Upper lobe of left lung (tissue), 6 donors: ENCODE data around the gene NPAS4. TPM values are rescaled to one million over a fixed set of nuclear protein-coding genes. Genes with fewer than 3 reads are reported as not detected.

Source experiments
- ATAC-seq, 2 donors: fragments of 200-7000 bp; cut with Tn5 transposase; one replicate each; pipeline ENCODE4 v1.9.1; 2022; ENCODE audit warnings: mild to moderate bottlenecking in 2 of 2, moderate library complexity in 2 of 2; ENCODE audit not compliant: low FRiP score in 2 of 2
- DNase-seq, 2 donors: peaks; one replicate each; pipeline ENCODE4 v3.0.0-alpha.2; 2019 to 2020
- H3K27ac ChIP-seq, 4 donors: fragments of 200-600 bp; sonication (generic); one replicate each; pipeline ENCODE4 v1.5.1; 2016 to 2019
- H3K27me3 ChIP-seq, 4 donors: fragments of 200-600 bp; sonication (generic); one replicate each; pipeline ENCODE4 v1.5.1; 2017 to 2019
- H3K36me3 ChIP-seq, 4 donors: fragments of 200-600 bp; sonication (generic); one replicate each; pipeline ENCODE4 v1.5.1; 2016 to 2019
- H3K4me1 ChIP-seq, 4 donors: fragments of 200-600 bp; sonication (generic); one replicate each; pipeline ENCODE4 v1.5.1; 2018 to 2019
- H3K4me3 ChIP-seq, 4 donors: fragments of 200-600 bp; sonication (generic); one replicate each; pipeline ENCODE4 v1.5.1; 2017 to 2019; ENCODE audit warnings: mild to moderate bottlenecking in 2 of 4, moderate library complexity in 1 of 4
- H3K9me3 ChIP-seq, 4 donors: fragments of 200-600 bp; sonication (generic); one replicate each; pipeline ENCODE4 v1.5.1; 2018 to 2019
- EP300 ChIP-seq, 4 donors: sonication (generic); formaldehyde crosslinking; IDR thresholded peaks; one replicate each; pipeline ENCODE4 v1.5.1; 2017; ENCODE audit warnings: antibody characterized with exemption in 4 of 4, control low read depth in 2 of 4
- POLR2A ChIP-seq, 4 donors: fragments of 450-650 bp; IDR thresholded peaks; one replicate each; pipeline ENCODE4 v1.5.1; 2016 to 2017; ENCODE audit warnings: antibody characterized with exemption in 4 of 4, mild to moderate bottlenecking in 2 of 4
- POLR2AphosphoS5 ChIP-seq, 2 donors: sonication (generic); formaldehyde crosslinking; IDR thresholded peaks; one replicate each; pipeline ENCODE4 v1.5.1; 2017; ENCODE audit warnings: antibody characterized with exemption in 2 of 2
- WGBS, 2 donors: methylation state at CpG; one replicate each; pipeline ENCODE4 v1.1.5; 2017 to 2018; 5-methylcytosine and 5-hydroxymethylcytosine counted together
- total RNA-seq, 6 donors: library from RNA; depleted of rRNA in 4 of 6; stranded (reverse); fragments of >200 nt in 4 of 6; gene quantifications; one replicate each; pipeline versions ENCODE4 v1.1.0 to v1.2.1, GENCODE V29; 2016 to 2021
- TF ChIP-seq, protein P1 (sequence below), 6 experiments: fragments of 450-650 bp in 4 of 6; fragments of 200-600 bp in 2 of 6; sonication (generic) in 2 of 6; IDR thresholded peaks; one replicate each; pipeline ENCODE4 v1.5.1; 2016 to 2019; ENCODE audit warnings: antibody characterized with exemption in 6 of 6
- donor health status: DM: no; HTN: no; CAD: no; lungs with moderate emphysema.
- donor health status: DM: no; HTN: yes; CAD: no; lungs with severe emphysema.

The NPAS4 gene
- total RNA-seq, 6 donors from 2014 or later: not detected

DNA sequence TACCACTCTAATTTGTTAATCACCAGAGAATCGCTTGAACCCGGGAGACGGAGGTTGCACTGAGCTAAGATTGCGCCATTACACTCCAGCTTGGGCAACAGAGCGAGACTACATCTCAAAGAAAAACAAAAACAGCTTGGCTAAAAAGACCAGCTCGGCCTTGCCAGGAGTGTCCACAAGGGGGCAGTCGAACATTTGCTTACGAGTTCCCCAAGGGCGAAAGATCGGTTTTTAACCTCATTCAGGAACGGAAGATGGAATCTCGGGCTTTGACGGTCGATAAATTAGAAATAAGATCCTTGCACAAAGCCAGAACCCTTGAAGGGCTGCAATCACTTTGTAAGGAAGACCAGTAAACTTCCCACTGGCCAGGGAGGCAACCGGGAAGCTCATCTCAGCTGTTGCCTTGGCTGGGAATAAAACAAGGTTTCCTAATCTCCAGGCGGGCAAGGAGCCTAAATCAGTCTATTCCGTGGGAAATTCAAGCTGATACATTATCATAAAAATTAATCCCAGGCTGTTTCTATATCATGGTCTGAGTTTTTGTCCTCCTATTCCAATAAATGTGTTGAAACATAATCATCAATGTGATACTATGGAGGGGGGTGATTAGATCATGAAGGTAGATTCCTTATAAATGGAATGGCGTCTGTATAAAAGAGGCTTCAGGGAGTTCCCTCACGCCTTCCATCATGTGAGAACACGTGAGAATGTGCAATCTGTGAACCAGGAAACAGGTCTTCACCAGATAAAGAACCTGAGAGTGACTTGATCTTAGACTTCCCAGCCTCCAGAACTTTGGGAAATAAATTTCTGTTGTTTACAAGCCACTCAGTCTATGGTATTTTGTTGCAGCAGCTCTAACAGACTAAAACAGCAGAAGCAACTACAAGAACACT is 34.4 kb upstream of the NPAS4 start:
- TF ChIP-seq POLR2AphosphoS5 (IDR thresholded peaks at IDR 0.05): no peak
- TF ChIP-seq, protein P1, sequence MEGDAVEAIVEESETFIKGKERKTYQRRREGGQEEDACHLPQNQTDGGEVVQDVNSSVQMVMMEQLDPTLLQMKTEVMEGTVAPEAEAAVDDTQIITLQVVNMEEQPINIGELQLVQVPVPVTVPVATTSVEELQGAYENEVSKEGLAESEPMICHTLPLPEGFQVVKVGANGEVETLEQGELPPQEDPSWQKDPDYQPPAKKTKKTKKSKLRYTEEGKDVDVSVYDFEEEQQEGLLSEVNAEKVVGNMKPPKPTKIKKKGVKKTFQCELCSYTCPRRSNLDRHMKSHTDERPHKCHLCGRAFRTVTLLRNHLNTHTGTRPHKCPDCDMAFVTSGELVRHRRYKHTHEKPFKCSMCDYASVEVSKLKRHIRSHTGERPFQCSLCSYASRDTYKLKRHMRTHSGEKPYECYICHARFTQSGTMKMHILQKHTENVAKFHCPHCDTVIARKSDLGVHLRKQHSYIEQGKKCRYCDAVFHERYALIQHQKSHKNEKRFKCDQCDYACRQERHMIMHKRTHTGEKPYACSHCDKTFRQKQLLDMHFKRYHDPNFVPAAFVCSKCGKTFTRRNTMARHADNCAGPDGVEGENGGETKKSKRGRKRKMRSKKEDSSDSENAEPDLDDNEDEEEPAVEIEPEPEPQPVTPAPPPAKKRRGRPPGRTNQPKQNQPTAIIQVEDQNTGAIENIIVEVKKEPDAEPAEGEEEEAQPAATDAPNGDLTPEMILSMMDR (IDR thresholded peaks at IDR 0.05): peak; percentile 78 to 88 (median 80)
- Histone ChIP-seq H3K4me3 (peak overlapping the region in 3 of 4 donors; percentile 5 to 35 (median 17)), H3K27ac (peak overlapping the region in 1 of 4 donors; percentile 8), H3K4me1 (peaks cover 3 to 12% (median 6%) of the 10 kb centered on the region in 4 donors), H3K27me3 (peaks cover 0 to 2% (median 0%) of the 10 kb centered on the region in 4 donors), H3K36me3 (no peaks in the 10 kb centered on the region), H3K9me3 (no peaks in the 10 kb centered on the region)
- WGBS, 2 donors: 6 to 8% methylated on average over 20 of the region's 20 CpGs
- ATAC-seq: peak; percentile 84 to 87
- DNase-seq: peak in 1 of 2 donors; percentile 86

DNA sequence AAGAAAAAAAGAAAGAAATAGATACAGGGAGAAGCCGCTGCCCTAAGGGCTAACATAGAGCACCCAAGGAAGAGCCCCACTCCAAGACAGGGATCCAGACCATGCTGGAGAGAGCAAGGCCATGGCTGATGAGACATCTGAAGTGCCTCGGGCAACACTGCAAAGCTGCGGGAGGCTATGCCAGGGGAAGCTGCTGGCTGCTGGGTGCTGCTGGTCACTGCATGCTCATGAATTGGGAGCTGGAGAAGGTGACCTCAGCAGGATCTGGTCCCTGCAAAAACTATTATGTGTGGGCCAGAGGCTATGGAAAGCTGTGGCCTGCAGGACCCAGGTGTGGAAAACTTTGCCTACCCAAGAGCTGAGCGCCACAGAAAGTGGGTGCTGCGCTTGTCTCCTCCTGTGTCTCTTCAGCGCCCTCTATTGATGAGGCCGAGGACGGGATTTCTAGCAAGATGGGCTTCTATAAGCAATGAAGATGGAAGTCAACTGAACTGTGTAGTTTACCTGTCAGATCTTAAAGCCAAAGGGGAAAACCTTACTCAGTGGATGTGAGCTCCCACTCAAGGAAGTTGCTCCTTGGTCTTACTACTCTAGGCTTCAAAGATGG is 32.0 kb upstream of the NPAS4 start:
- WGBS, 2 donors: 30 to 33% methylated on average over 8 of the region's 8 CpGs
- Histone ChIP-seq H3K4me1 (peaks cover 3 to 12% (median 6%) of the 10 kb centered on the region in 4 donors), H3K4me3 (no peak overlapping the region), H3K9me3 (no peaks in the 10 kb centered on the region), H3K27ac (no peak overlapping the region), H3K36me3 (no peaks in the 10 kb centered on the region), H3K27me3 (peaks cover 0 to 2% (median 0%) of the 10 kb centered on the region in 4 donors)
- DNase-seq (peak in 1 of 2 donors; percentile 73), ATAC-seq (peak; percentile 62 to 71)
- TF ChIP-seq, protein P1 (IDR thresholded peaks at IDR 0.05): peak; percentile 39 to 59 (median 55)
- no peak for TF ChIP-seq POLR2AphosphoS5 (IDR thresholded peaks at IDR 0.05)

DNA sequence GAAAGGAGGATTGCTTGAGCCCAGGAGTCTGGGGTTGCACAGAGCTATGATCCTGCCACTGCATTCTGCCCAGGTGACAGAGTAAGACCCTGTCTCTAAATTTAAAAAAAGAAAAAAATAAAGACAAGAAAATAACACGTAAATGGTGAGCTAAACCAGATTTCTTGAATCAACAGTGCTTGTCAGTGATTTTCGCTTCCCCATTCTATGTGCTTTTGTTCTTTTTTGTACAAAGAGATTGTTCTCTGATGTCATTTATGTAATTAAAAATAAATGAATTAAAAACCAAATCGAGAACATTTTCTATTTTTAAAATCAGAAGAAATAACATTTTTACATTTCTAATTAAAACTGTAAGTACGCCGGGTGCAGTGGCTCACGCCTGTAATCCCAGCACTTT is 29.5 kb upstream of the NPAS4 start:
- no peaks in the 10 kb centered on the region for H3K9me3 ChIP-seq
- WGBS, 2 donors: 69 to 81% methylated on average over 6 of the region's 6 CpGs
- TF ChIP-seq POLR2AphosphoS5 (IDR thresholded peaks at IDR 0.05) (no peak), POLR2A (IDR thresholded peaks at IDR 0.05) (no peak), EP300 (IDR thresholded peaks at IDR 0.05) (no peak)
- TF ChIP-seq, protein P1 (IDR thresholded peaks at IDR 0.05): no peak
- peaks cover 0 to 2% (median 0%) of the 10 kb centered on the region in 4 donors for H3K27me3 ChIP-seq
- H3K27ac ChIP-seq: no peak overlapping the region
- peaks cover 0 to 5% (median 2%) of the 10 kb centered on the region in 4 donors for H3K4me1 ChIP-seq
- DNase-seq (no peak), ATAC-seq (no peak)
- H3K4me3 ChIP-seq: no peak overlapping the region
- H3K36me3 ChIP-seq: no peaks in the 10 kb centered on the region

DNA sequence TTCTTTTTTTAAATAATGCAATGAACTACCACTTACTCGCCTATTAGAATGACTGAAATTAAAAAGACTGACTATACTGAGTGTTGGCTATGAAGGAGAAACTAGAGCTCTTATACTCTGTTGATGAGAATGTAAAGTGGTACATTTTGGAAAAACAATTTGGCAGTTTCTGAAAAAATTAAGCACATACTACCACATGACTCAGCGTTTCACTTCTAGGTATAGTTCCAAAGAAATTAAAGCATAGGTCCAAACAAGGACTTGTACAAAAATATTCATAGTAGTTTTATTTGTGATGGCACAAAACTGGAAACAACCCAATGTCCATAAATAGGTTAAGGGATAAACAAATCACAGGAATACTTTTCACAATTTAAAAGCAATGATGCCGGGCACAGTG is 26.9 kb upstream of the NPAS4 start:
- no peaks in the 10 kb centered on the region for H3K4me1 ChIP-seq
- peaks cover 0 to under 1% (median 0%) of the 10 kb centered on the region in 4 donors for H3K27me3 ChIP-seq
- WGBS, 2 donors: 74 to 78% methylated on average over 3 of the region's 3 CpGs
- no peak overlapping the region for H3K27ac ChIP-seq
- no peak overlapping the region for H3K4me3 ChIP-seq
- no peaks in the 10 kb centered on the region for H3K36me3 ChIP-seq
- DNase-seq: no peak
- no peaks in the 10 kb centered on the region for H3K9me3 ChIP-seq
- no peak for ATAC-seq
- no peak for TF ChIP-seq POLR2AphosphoS5 (IDR thresholded peaks at IDR 0.05)
- TF ChIP-seq, protein P1 (IDR thresholded peaks at IDR 0.05): no peak
- no peak for TF ChIP-seq EP300 (IDR thresholded peaks at IDR 0.05)
- TF ChIP-seq POLR2A (IDR thresholded peaks at IDR 0.05): no peak
